Coronary artery (tissue), 2 donors: ENCODE data around the gene LIMS3.
"Not testable (repeated sequence)": the region's sequence is repeated elsewhere in the genome, so short reads cannot be mapped to it uniquely, and the experiment has no call there.

Experiments
- DNase-seq: peaks from one replicate; pipeline ENCODE4 v3.0.0-alpha.2; 2017; ENCODE audit warnings: low spot score
- H3K27ac ChIP-seq, 2 donors: fragments of 200-600 bp; sonication (generic); one replicate each; pipeline ENCODE4 v1.5.1; 2016 to 2019
- H3K4me3 ChIP-seq: fragments of 200-600 bp; sonication (generic); 2 replicates; pipeline ENCODE4 v1.5.1; 2016; ENCODE audit warnings: mild to moderate bottlenecking, moderate library complexity

Gene LIMS3

GRCh38 chr2:109920162-109920561 is 21.7 kb downstream of the LIMS3 start:
- not testable (repeated sequence) for H3K27ac ChIP-seq, DNase-seq, H3K4me3 ChIP-seq

- DNase-seq, H3K27ac ChIP-seq, H3K4me3 ChIP-seq: not testable (repeated sequence)
These were observed 23.3 kb downstream of the LIMS3 start for GRCh38 chr2:109921543-109922384.

- not testable (repeated sequence) for H3K27ac ChIP-seq, H3K4me3 ChIP-seq, DNase-seq
These were observed 26.0 kb downstream of the LIMS3 start for GRCh38 chr2:109924481-109924880.

GRCh38 chr2:109927803-109928202 is 29.3 kb downstream of the LIMS3 start:
- not testable (repeated sequence) for DNase-seq, H3K27ac ChIP-seq, H3K4me3 ChIP-seq

- not testable (repeated sequence) for H3K27ac ChIP-seq, H3K4me3 ChIP-seq, DNase-seq
These were observed 30.7 kb downstream of the LIMS3 start for GRCh38 chr2:109929222-109929621.

GRCh38 chr2:109936534-109936933 is 38.0 kb downstream of the LIMS3 start:
- H3K4me3 ChIP-seq, result not testable (repeated sequence)

GRCh38 chr2:109945362-109945761 is 46.9 kb downstream of the LIMS3 start:
- not testable (repeated sequence) for DNase-seq, H3K4me3 ChIP-seq, H3K27ac ChIP-seq

More at GRCh38 chr2:109936534-109936933, 38.0 kb downstream of the LIMS3 start:
- H3K27ac ChIP-seq, DNase-seq: not testable (repeated sequence)

- not testable (repeated sequence) for H3K4me3 ChIP-seq, DNase-seq, H3K27ac ChIP-seq
These were observed 48.9 kb downstream of the LIMS3 start for GRCh38 chr2:109947262-109947958.

- not testable (repeated sequence) for H3K4me3 ChIP-seq, H3K27ac ChIP-seq, DNase-seq
These were observed 49.6 kb downstream of the LIMS3 start for GRCh38 chr2:109947959-109948520.

- DNase-seq, H3K4me3 ChIP-seq, H3K27ac ChIP-seq: not testable (repeated sequence)
These were observed 51.8 kb downstream of the LIMS3 start for GRCh38 chr2:109950146-109950843.

GRCh38 chr2:109963942-109964341 is 65.5 kb downstream of the LIMS3 start:
- DNase-seq, H3K27ac ChIP-seq, H3K4me3 ChIP-seq: not testable (repeated sequence)

GRCh38 chr2:109965482-109965881 is 67.0 kb downstream of the LIMS3 start:
- not testable (repeated sequence) for DNase-seq, H3K27ac ChIP-seq

GRCh38 chr2:109966107-109966736 is 67.7 kb downstream of the LIMS3 start:
- H3K27ac ChIP-seq, H3K4me3 ChIP-seq, DNase-seq: not testable (repeated sequence)

More at GRCh38 chr2:109965482-109965881, 67.0 kb downstream of the LIMS3 start:
- not testable (repeated sequence) for H3K4me3 ChIP-seq

- DNase-seq, H3K4me3 ChIP-seq, H3K27ac ChIP-seq: not testable (repeated sequence)
These were observed 68.4 kb downstream of the LIMS3 start for GRCh38 chr2:109966858-109967257.

GRCh38 chr2:109969864-109970263 is 71.4 kb downstream of the LIMS3 start:
- H3K27ac ChIP-seq, DNase-seq, H3K4me3 ChIP-seq: not testable (repeated sequence)

- H3K27ac ChIP-seq, DNase-seq, H3K4me3 ChIP-seq: not testable (repeated sequence)
These were observed 73.2 kb downstream of the LIMS3 start for GRCh38 chr2:109971710-109972109.
